ENCODE results near the gene CARHSP1. TPM values are rescaled to one million over a fixed set of nuclear protein-coding genes. Genes with fewer than 3 reads are reported as not detected.

Gene CARHSP1
- total and polyA plus RNA-seq, 9 of the 15 experiments (the other 6 are each of a cell fraction or from before 2014, with no cell fraction given), result 5.8 to 114 (median 41.1) TPM

GRCh38 chr16:8861563-8862308 is 7.1 kb downstream of the CARHSP1 start (continued):
- no peak for TF ChIP-seq THAP12 (CRISPR knock-in tag; IDR thresholded peaks at IDR 0.05)
- TF ChIP-seq, protein P1, sequence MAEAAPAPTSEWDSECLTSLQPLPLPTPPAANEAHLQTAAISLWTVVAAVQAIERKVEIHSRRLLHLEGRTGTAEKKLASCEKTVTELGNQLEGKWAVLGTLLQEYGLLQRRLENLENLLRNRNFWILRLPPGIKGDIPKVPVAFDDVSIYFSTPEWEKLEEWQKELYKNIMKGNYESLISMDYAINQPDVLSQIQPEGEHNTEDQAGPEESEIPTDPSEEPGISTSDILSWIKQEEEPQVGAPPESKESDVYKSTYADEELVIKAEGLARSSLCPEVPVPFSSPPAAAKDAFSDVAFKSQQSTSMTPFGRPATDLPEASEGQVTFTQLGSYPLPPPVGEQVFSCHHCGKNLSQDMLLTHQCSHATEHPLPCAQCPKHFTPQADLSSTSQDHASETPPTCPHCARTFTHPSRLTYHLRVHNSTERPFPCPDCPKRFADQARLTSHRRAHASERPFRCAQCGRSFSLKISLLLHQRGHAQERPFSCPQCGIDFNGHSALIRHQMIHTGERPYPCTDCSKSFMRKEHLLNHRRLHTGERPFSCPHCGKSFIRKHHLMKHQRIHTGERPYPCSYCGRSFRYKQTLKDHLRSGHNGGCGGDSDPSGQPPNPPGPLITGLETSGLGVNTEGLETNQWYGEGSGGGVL (CRISPR knock-in tag; IDR thresholded peaks at IDR 0.05), result no peak
- TF ChIP-seq DLX4 (CRISPR knock-in tag; IDR thresholded peaks at IDR 0.05), result no peak
- no peak for TF ChIP-seq NRF1 (conservative IDR thresholded peaks at IDR 0.05 in 1 of 2, IDR thresholded peaks at IDR 0.05 in 1 of 2)
- TF ChIP-seq, protein P2, sequence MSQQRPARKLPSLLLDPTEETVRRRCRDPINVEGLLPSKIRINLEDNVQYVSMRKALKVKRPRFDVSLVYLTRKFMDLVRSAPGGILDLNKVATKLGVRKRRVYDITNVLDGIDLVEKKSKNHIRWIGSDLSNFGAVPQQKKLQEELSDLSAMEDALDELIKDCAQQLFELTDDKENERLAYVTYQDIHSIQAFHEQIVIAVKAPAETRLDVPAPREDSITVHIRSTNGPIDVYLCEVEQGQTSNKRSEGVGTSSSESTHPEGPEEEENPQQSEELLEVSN (IDR thresholded peaks at IDR 0.05; ENCODE audit: borderline replicate concordance in 1 of 2, extremely low read depth in 1 of 2, insufficient read depth in 1 of 2, insufficient read length in 1 of 2, low read depth in 1 of 2, low read length in 1 of 2, poor library complexity in 1 of 2, severe bottlenecking in 1 of 2), result no peak
- TF ChIP-seq ZNF124 (CRISPR knock-in tag; IDR thresholded peaks at IDR 0.05), result no peak
- TF ChIP-seq CCAR2 (IDR thresholded peaks at IDR 0.05; ENCODE audit: low read depth, low read length), result no peak
- TF ChIP-seq ILF3 (IDR thresholded peaks at IDR 0.05; ENCODE audit: borderline replicate concordance), result no peak
- TF ChIP-seq CBX8 (IDR thresholded peaks at IDR 0.05; ENCODE audit: borderline replicate concordance, extremely low read depth, low read depth, low read length, poor library complexity, severe bottlenecking), result no peak
- TF ChIP-seq SMARCA4 (IDR thresholded peaks at IDR 0.05), result no peak
- TF ChIP-seq ZNF384 (IDR thresholded peaks at IDR 0.05; ENCODE audit: low read depth, low read length), result no peak
- TF ChIP-seq HDGF (IDR thresholded peaks at IDR 0.05), result no peak
- no peak for TF ChIP-seq BRD4 (IDR thresholded peaks at IDR 0.05)
- no peak for TF ChIP-seq FOXA3 (CRISPR knock-in tag; conservative IDR thresholded peaks at IDR 0.05 in 1 of 2, IDR thresholded peaks at IDR 0.05 in 1 of 2)
- TF ChIP-seq POLR2H (tag; IDR thresholded peaks at IDR 0.05; ENCODE audit: low read depth), result no peak
- no peak for TF ChIP-seq FIP1L1 (IDR thresholded peaks at IDR 0.05; ENCODE audit: low read depth, low read length, poor library complexity, severe bottlenecking)
- TF ChIP-seq ERF (CRISPR knock-in tag; IDR thresholded peaks at IDR 0.05), result no peak
- TF ChIP-seq TCFL5 (CRISPR knock-in tag; conservative IDR thresholded peaks at IDR 0.05), result no peak

Data from K562 (cell line).